ENCODE data around the gene NPAS1. TPM values are rescaled to one million over a fixed set of nuclear protein-coding genes. Genes with fewer than 3 reads are reported as not detected.

The NPAS1 gene
- polyA plus RNA-seq, 1 donor from 2014 or later: not detected

DNA sequence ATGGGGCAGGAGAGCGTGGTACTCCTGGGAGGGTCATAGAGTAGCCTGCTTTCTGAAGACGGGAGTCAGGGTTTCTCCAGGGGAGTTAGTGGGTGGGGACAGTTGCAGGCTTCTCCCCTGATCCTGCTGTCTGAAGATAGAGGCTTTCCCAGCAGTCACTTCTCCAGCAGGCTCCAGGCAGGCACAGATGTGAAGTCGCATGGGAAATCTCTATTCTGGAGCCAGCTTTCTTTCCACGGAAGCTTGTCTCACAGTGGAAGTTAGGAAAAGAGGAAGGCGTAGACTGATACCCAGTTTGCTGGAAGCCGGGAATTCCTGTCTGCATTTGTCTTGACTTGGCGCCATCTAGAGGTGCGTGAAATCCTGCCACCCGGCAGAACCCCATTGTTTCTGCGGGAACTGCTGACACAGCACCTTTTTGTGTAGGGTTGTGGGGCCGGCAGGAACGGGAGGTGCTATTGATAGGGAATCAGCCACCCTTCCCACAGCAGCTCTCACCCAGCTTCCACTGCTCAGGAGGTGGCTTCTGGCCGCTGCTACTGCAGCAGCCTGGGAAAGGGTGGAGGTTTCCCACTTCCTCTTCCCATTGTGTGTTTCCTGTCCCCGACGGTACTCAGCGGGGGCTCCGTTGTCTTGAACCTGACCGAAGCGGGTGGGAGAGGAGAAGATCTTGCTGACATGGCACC is 28.5 kb upstream of the NPAS1 start:
- peak overlapping the region; percentile 33 for H3K4me3 ChIP-seq (ENCODE audit: low read length)
- peak overlapping the region; percentile 58 for H3K9ac ChIP-seq (ENCODE audit: low read length)
- H3K36me3 ChIP-seq (ENCODE audit: insufficient read depth, low read length): peaks cover 3% of the 10 kb centered on the region

DNA sequence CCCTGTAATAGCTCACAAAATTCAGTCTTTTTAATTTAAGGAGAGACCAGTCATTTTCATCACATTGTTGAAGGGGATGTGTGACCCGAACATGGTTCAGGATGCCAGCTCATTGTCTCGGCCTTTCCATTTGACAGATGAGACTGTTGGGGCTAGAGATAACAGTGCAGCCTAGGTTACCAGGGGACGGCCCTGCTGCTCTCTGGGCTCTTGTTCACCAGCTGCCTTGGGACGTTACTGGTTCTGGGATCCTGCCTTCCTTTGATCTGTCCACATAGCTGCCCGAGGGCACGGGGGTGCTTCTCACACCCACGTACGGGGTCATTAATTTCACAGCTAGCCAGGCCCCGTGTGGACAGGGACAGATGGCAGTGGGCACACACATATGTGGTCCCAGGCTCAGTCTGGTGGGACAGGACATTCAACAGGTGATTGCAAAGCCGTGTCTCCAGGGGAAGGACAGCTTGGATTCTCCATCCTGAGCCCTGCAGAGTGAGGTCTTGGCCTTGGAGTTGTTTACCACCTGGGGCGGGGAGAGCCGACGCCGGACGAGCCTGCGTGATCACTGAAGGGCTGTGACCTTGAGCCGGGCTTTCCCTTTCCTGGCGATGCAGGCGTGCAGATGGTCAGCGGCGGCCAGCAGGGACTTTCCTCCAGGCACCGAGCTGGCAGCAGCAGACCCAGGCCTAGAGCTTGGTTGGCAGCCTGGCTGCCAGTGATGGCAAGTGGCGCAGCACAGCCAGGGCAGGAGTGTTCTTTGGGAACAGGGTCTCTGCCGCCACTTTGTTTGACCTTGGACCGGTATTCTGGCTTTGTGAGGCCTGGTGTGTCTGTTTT is 26.7 kb upstream of the NPAS1 start:
- Histone ChIP-seq H3K9me2 (ENCODE audit: insufficient read depth, low read length) (no peaks in the 10 kb centered on the region), H3K4me3 (ENCODE audit: low read length) (no peak overlapping the region), H3K36me3 (ENCODE audit: insufficient read depth, low read length) (peaks cover 3% of the 10 kb centered on the region), H2AFZ (ENCODE audit: low read depth, low read length) (no peak overlapping the region), H3K27ac (ENCODE audit: low read length) (no peak overlapping the region), H3K27me3 (ENCODE audit: insufficient read depth, low read depth, low read length) (no peaks in the 10 kb centered on the region), H4K20me1 (ENCODE audit: insufficient read depth) (no peaks in the 10 kb centered on the region), H3K79me2 (replicated peaks; ENCODE audit: insufficient read depth, low read length) (no peaks in the 10 kb centered on the region), H3K9me3 (ENCODE audit: low read length) (no peaks in the 10 kb centered on the region), H3K4me2 (ENCODE audit: low read length) (no peak overlapping the region), H3K9ac (ENCODE audit: low read length) (no peak overlapping the region), H3F3A (ENCODE audit: insufficient read depth, low read length, poor library complexity, severe bottlenecking) (no peaks in the 10 kb centered on the region)
- TF ChIP-seq POLR2AphosphoS5 (IDR thresholded peaks at IDR 0.05) (no peak), MXI1 (conservative IDR thresholded peaks at IDR 0.05; ENCODE audit: poor library complexity, severe bottlenecking) (no peak), TAF1 (IDR thresholded peaks at IDR 0.05; ENCODE audit: low read depth) (no peak), EZH2 (IDR thresholded peaks at IDR 0.05; ENCODE audit: borderline replicate concordance, insufficient read depth, low read length, poor library complexity, severe bottlenecking) (no peak), RAD21 (conservative IDR thresholded peaks at IDR 0.05) (no peak)
- TF ChIP-seq, protein P1, sequence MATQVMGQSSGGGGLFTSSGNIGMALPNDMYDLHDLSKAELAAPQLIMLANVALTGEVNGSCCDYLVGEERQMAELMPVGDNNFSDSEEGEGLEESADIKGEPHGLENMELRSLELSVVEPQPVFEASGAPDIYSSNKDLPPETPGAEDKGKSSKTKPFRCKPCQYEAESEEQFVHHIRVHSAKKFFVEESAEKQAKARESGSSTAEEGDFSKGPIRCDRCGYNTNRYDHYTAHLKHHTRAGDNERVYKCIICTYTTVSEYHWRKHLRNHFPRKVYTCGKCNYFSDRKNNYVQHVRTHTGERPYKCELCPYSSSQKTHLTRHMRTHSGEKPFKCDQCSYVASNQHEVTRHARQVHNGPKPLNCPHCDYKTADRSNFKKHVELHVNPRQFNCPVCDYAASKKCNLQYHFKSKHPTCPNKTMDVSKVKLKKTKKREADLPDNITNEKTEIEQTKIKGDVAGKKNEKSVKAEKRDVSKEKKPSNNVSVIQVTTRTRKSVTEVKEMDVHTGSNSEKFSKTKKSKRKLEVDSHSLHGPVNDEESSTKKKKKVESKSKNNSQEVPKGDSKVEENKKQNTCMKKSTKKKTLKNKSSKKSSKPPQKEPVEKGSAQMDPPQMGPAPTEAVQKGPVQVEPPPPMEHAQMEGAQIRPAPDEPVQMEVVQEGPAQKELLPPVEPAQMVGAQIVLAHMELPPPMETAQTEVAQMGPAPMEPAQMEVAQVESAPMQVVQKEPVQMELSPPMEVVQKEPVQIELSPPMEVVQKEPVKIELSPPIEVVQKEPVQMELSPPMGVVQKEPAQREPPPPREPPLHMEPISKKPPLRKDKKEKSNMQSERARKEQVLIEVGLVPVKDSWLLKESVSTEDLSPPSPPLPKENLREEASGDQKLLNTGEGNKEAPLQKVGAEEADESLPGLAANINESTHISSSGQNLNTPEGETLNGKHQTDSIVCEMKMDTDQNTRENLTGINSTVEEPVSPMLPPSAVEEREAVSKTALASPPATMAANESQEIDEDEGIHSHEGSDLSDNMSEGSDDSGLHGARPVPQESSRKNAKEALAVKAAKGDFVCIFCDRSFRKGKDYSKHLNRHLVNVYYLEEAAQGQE (IDR thresholded peaks at IDR 0.05; ENCODE audit: borderline replicate concordance): no peak

More for the DNA sequence above, 28.5 kb upstream of the NPAS1 start:
- TF ChIP-seq EP300 (conservative IDR thresholded peaks at IDR 0.05; ENCODE audit: poor library complexity, severe bottlenecking) (peak; percentile 32), SMC3 (conservative IDR thresholded peaks at IDR 0.05; ENCODE audit: poor library complexity) (peak; percentile 94), POLR2AphosphoS5 (IDR thresholded peaks at IDR 0.05) (peak; percentile 32), TAF1 (IDR thresholded peaks at IDR 0.05; ENCODE audit: low read depth) (no peak), MXI1 (conservative IDR thresholded peaks at IDR 0.05; ENCODE audit: poor library complexity, severe bottlenecking) (peak; percentile 53), EZH2 (IDR thresholded peaks at IDR 0.05; ENCODE audit: borderline replicate concordance, insufficient read depth, low read length, poor library complexity, severe bottlenecking) (no peak), RAD21 (conservative IDR thresholded peaks at IDR 0.05) (peak; percentile 94)
- TF ChIP-seq, protein P1 (IDR thresholded peaks at IDR 0.05; ENCODE audit: borderline replicate concordance): peak; percentile 98
- TF ChIP-seq, protein P2, sequence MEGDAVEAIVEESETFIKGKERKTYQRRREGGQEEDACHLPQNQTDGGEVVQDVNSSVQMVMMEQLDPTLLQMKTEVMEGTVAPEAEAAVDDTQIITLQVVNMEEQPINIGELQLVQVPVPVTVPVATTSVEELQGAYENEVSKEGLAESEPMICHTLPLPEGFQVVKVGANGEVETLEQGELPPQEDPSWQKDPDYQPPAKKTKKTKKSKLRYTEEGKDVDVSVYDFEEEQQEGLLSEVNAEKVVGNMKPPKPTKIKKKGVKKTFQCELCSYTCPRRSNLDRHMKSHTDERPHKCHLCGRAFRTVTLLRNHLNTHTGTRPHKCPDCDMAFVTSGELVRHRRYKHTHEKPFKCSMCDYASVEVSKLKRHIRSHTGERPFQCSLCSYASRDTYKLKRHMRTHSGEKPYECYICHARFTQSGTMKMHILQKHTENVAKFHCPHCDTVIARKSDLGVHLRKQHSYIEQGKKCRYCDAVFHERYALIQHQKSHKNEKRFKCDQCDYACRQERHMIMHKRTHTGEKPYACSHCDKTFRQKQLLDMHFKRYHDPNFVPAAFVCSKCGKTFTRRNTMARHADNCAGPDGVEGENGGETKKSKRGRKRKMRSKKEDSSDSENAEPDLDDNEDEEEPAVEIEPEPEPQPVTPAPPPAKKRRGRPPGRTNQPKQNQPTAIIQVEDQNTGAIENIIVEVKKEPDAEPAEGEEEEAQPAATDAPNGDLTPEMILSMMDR (IDR thresholded peaks at IDR 0.05; ENCODE audit: poor library complexity, severe bottlenecking): peak; percentile 97
- no peaks in the 10 kb centered on the region for H3K27me3 ChIP-seq (ENCODE audit: insufficient read depth, low read depth, low read length)
- no peaks in the 10 kb centered on the region for H3K9me2 ChIP-seq (ENCODE audit: insufficient read depth, low read length)
- peak overlapping the region; percentile 65 for H3K27ac ChIP-seq (ENCODE audit: low read length)
- peaks cover 3% of the 10 kb centered on the region for H3K79me2 ChIP-seq (replicated peaks; ENCODE audit: insufficient read depth, low read length)
- H2AFZ ChIP-seq (ENCODE audit: low read depth, low read length): no peak overlapping the region
- no peaks in the 10 kb centered on the region for H4K20me1 ChIP-seq (ENCODE audit: insufficient read depth)
- no peaks in the 10 kb centered on the region for H3F3A ChIP-seq (ENCODE audit: insufficient read depth, low read length, poor library complexity, severe bottlenecking)
- no peaks in the 10 kb centered on the region for H3K9me3 ChIP-seq (ENCODE audit: low read length)
- no peak overlapping the region for H3K4me2 ChIP-seq (ENCODE audit: low read length)

All from neural cell (in vitro differentiated cells).